ENCODE results near the gene NDUFS3.

NDUFS3 gene

GRCh38 chr11:47593492-47593933 lies 14.6 kb downstream of the NDUFS3 start:
- no peak for DNase-seq (ENCODE audit: low spot score)
- no peak for TF ChIP-seq CTCF (IDR thresholded peaks at IDR 0.05; ENCODE audit: extremely low read depth, missing control alignments)

DNA sequence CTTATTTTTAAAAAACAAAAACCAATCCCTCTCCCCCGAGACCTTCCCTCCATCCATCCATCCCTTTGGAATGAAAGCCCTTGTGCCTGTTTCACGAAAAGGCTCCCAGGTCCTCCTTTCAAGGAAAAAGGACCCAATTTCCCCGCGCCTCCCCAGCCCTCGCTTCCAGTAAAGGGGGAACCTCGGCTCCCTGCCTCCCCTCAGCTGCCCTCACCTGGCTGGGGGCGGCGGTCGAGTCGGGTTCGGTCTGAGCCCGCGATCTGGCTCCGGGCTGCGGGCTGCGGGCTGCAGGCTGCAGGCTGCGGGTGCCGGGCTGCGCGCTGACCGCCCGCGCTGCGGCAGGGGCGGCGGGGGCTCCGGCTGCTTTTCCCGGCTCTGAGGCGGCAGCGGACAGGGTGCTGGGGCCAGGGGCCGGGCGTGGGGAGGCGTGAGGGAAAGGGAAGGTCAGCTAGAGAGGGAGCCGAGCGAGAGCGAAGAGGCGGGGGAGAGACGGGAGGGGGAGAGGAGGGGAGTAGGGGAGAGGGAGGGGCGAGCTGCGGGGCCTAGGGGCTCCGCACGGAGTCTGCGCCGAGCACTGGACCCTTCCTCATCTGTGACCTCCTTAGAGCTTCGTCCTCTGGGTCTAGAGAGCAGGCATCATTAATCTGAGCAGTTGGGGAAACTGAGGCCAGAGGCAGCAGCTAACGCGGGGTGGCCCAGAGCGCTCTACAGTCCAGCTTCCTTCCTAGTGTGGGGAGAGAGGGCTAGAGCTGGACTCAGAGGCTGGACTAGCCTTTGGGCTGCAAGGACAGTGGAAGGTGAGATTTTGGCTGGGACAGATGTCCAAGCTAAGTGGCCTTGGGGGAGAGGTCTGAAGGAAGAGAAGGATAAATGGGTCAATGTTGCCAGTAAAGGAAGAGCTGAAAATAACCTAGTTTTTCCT lies 15.3 kb downstream of the NDUFS3 start, which contains the start of gene C1QTNF4:
Gene C1QTNF4, minus strand, starts transcription at position 478 of the 922 bp plus-strand sequence. CDS start 3,601 bp downstream, outside the sequence.
- no peak for DNase-seq (ENCODE audit: low spot score)
- TF ChIP-seq CTCF (IDR thresholded peaks at IDR 0.05; ENCODE audit: extremely low read depth, missing control alignments) = no peak

DNA sequence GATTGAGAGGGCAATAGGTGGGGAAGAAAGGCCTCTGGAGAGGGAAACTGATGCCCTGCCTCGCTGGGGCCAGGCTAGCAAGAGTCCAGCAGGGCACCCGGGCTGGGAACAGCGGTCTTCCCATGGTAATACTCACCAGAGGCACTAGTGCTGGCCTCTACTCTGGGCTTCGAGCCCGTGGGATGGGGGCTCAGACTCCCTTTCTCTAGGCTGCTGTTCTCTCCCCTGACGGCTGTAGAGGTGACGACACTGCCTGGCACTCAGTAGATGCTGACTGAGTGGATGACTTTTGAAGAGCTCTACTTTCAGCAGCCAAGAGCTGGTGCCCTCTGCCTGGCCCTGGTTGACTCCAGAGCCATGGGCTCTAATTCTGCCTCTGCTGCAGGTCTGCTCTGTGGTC lies 16.2 kb downstream of the NDUFS3 start:
- no peak for TF ChIP-seq CTCF (IDR thresholded peaks at IDR 0.05; ENCODE audit: extremely low read depth, missing control alignments)

DNA sequence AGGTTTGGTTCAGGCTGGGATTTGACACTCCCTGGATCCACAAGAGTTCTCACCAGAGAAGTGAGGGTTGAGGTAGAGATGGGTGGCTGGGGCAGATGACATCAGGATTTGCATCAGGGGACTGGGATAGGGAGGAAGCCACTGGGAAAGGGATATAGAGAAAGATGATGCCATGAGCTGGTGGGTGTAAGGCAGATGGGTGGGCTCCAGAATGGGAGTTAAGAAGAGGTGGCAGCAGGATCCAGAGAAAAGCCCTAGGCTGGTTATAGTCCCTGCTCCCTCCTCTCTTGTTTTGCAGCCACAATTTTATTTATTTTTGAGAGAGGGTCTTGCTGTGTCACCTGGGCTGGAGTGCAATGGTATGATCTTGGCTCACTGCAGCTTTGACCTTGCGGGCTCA lies 17.1 kb downstream of the NDUFS3 start:
- TF ChIP-seq CTCF (IDR thresholded peaks at IDR 0.05; ENCODE audit: extremely low read depth, missing control alignments) = no peak
- no peak for DNase-seq (ENCODE audit: low spot score)

More for the DNA sequence above, 16.2 kb downstream of the NDUFS3 start:
- DNase-seq (ENCODE audit: low spot score) = no peak

- DNase-seq (ENCODE audit: low spot score) = no peak
These were observed 21.0 kb downstream of the NDUFS3 start for GRCh38 chr11:47599902-47600301.

GRCh38 chr11:47603295-47603694 lies 24.4 kb downstream of the NDUFS3 start:
- no peak for TF ChIP-seq CTCF (IDR thresholded peaks at IDR 0.05; ENCODE audit: extremely low read depth, missing control alignments)
- no peak for DNase-seq (ENCODE audit: low spot score)

More at GRCh38 chr11:47599902-47600301, 21.0 kb downstream of the NDUFS3 start:
- no peak for TF ChIP-seq CTCF (IDR thresholded peaks at IDR 0.05; ENCODE audit: extremely low read depth, missing control alignments)

- no peak for TF ChIP-seq CTCF (IDR thresholded peaks at IDR 0.05; ENCODE audit: extremely low read depth, missing control alignments)
- no peak for DNase-seq (ENCODE audit: low spot score)
These were observed 27.0 kb downstream of the NDUFS3 start for GRCh38 chr11:47605921-47606320.
